Fibroblast of mammary gland (primary cell): Measurements from ENCODE around the gene CRADD.

Experiments
- DNase-seq: peaks from one replicate; pipeline ENCODE4 v3.0.0-alpha.2; 2010; ENCODE audit warnings: low read depth
- H3K4me3 ChIP-seq: 2 replicates; pipeline ENCODE4 v1.5.1; 2011; ENCODE audit warnings: low read depth, mild to moderate bottlenecking, low read length, moderate library complexity; ENCODE audit not compliant: control insufficient read depth
- TF ChIP-seq, protein P1 (sequence below): conservative IDR thresholded peaks from 2 replicates; pipeline ENCODE4 v1.5.1; 2011; ENCODE audit warnings: low read depth, low read length, inconsistent platforms; ENCODE audit not compliant: control insufficient read depth, insufficient read depth

CRADD gene

DNA sequence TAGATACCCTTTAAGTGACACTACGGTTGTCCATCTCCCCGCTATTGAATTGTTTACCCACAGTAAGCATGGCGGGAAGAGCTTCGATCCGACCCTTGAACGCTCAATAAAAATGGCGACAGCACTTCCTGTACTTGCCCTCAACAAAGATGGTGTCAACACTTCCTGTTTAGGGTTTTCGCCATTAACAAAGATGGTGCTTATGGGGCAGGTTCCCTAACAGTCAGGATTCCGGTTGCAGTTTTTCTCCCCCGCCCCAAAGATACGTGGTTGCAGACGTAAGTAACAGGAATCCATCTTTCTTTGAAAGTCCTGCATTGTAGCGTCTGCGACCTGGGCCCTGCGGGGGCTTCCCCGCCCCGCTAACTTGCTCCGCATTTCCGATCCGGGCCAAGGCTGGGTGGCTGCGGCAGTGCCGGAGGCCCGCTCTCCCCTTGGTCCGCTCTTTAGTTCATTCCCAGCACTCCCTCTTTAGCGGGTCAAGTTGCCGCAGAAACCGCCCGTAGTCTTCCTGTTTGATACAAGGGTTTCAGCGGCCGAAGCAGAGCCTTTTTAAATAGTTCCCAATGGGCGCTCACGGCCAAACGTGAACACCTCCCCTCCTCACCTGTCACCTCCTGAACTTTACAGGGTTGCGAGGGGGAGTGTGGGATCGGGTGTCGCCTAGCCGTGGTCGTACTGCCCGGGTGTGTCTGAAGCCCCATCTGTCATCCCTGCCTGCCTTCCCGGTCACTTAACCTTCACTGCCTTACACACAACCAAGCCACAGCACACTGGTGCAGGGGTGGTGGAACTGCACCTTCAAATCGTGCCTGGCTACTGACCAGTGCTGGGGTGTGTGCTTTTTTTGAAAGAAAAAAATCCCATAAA is at the start of gene CRADD:
TSS of gene CRADD (plus strand) at position 181 of the 870 bp plus-strand sequence.
- TF ChIP-seq, protein P1, sequence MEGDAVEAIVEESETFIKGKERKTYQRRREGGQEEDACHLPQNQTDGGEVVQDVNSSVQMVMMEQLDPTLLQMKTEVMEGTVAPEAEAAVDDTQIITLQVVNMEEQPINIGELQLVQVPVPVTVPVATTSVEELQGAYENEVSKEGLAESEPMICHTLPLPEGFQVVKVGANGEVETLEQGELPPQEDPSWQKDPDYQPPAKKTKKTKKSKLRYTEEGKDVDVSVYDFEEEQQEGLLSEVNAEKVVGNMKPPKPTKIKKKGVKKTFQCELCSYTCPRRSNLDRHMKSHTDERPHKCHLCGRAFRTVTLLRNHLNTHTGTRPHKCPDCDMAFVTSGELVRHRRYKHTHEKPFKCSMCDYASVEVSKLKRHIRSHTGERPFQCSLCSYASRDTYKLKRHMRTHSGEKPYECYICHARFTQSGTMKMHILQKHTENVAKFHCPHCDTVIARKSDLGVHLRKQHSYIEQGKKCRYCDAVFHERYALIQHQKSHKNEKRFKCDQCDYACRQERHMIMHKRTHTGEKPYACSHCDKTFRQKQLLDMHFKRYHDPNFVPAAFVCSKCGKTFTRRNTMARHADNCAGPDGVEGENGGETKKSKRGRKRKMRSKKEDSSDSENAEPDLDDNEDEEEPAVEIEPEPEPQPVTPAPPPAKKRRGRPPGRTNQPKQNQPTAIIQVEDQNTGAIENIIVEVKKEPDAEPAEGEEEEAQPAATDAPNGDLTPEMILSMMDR = no peak
- H3K4me3 ChIP-seq = peak within 1 kb of the TSS; percentile 84
- DNase-seq = peak; percentile 99

DNA sequence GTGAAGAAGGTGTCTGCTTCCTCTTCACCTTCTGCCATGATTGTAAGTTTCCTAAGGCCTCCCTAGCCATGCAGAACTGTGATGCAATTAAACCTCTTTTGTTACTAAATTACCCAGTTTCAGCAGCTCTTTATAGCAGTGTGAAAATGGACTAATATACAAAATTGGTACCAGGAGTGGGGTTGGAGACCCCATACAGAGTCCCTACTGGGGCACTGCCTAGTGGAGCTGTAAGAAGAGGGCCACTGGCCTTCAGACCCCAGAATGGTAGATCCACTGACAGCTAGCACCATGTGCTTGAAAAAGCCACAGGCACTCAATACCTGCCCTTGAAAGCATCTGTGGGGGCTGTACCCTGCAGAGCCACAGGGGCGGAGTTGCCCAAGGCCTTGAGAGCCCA is 44.8 kb upstream of the CRADD start:
- no peak for DNase-seq
- no peak overlapping the region for H3K4me3 ChIP-seq
- TF ChIP-seq, protein P1 = no peak

DNA sequence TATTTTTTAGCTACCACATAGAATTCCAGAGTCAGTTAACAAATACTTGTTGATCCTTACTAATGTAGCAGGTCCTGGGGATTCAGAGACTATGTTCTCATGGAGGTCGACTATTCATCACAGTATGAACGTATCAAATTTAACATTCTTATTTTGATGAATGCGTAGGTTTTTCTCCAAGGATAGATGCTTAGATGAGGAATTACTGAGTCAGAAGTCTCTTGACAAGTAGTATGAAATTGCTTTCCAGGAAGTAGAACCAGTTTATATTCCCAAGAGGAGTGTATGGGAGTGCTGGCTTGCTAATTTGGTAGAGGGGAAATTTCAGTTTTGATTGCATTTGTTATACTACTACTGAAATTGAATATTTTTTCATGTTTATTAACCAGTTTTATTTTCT is 42.8 kb upstream of the CRADD start:
- TF ChIP-seq, protein P1 = no peak
- H3K4me3 ChIP-seq = no peak overlapping the region
- DNase-seq = peak; percentile 93

DNA sequence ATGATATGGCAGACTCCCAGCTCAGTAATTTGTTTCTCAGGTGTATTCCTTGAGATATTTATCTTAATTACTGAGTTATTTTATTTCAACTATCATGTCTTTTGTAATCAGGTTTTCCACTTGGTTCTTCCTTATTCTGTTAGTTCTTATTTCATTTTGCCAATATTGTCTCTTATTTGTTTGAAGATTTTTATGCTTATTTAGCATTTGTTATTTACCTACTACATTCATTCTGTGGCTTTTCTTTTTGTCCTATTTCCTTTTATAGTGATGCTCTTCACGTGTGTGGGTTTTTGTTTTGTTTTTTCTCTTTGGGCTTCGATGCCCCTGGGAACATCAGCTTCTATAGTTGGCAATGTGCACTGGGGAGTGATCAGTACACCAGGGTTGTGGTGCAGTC is 40.5 kb upstream of the CRADD start:
- TF ChIP-seq, protein P1 = no peak
- no peak overlapping the region for H3K4me3 ChIP-seq
- no peak for DNase-seq

DNA sequence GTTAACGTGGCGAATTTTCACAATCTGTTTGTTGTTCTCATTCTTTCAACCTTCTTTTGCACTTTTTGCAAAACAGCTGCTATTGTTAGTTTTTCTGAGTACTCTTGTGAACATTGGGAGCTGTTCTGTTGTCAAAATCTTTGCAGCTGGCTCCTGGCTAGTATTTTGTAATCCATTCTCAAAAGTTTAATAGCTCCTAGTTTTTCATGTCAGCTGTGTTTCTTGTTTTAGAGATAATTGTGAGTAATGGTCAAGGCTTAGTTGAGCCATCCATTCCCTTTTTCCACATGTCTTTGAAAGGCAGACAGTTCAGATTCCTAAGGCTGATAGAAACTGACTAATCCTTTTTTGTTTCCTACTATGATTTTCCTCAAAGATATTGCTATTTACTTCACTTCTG is 39.1 kb upstream of the CRADD start:
- TF ChIP-seq, protein P1 = no peak
- H3K4me3 ChIP-seq = no peak overlapping the region
- peak; percentile 54 for DNase-seq

DNA sequence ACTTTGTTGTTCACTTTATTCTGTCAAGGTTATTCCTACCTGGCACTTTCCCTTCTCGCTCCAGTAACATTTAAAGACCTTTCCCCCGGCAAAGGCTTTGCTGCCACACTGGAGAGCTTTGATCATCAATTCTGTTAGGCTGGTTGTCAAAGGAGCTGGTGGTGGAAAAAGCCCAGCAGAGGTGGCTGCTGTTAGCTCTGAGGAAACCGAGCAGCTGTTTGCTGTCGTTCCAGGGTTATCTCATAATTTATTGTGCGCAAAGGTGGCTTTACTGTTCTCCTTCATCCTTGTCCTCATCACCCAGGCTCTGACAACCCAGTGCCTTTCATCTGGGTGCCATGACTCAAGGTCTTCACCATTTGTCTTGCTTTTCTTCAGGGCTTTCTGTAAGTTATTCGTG is 38.2 kb upstream of the CRADD start:
- TF ChIP-seq, protein P1 = no peak
- no peak overlapping the region for H3K4me3 ChIP-seq
- DNase-seq = no peak
